ENCODE measurements around the gene RBM42. TPM values are rescaled to one million over a fixed set of nuclear protein-coding genes. Genes with fewer than 3 reads are reported as not detected.

The RBM42 gene
- total and polyA plus RNA-seq, 2 of the 13 experiments (the other 11 are each of a cell fraction or from before 2014, with no cell fraction given), result 27.2 to 55.3 TPM

- TF ChIP-seq ZNF407 (CRISPR knock-in tag; IDR thresholded peaks at IDR 0.05; ENCODE audit: not compliant biosample characterization) (peak; percentile 49), ELF4 (CRISPR knock-in tag; IDR thresholded peaks at IDR 0.05; ENCODE audit: borderline replicate concordance) (no peak), ZNF530 (CRISPR knock-in tag; IDR thresholded peaks at IDR 0.05; ENCODE audit: low read depth) (no peak), HNRNPUL1 (IDR thresholded peaks at IDR 0.05; ENCODE audit: low read depth, low read length) (no peak), ZNF318 (CRISPR knock-in tag; IDR thresholded peaks at IDR 0.05) (no peak; the same call in 1 of the 2 replicates), HIC2 (CRISPR knock-in tag; IDR thresholded peaks at IDR 0.05; ENCODE audit: low read depth) (no peak), ASH2L (IDR thresholded peaks at IDR 0.05; ENCODE audit: insufficient read length, low read depth, low read length) (peak; percentile 67)
Observed at GRCh38 chr19:35643255-35644205, 14.7 kb downstream of the RBM42 start (continued).
